Measurements from ENCODE around the gene SUN5.
"Not testable (repeated sequence)": the region's sequence is repeated elsewhere in the genome, so short reads cannot be mapped to it uniquely, and the experiment has no call there.

Gene SUN5

GRCh38 chr20:32963176-32963575 lies 41.1 kb downstream of the SUN5 start:
- TF ChIP-seq POLR2AphosphoS5 (IDR thresholded peaks at IDR 0.05; ENCODE audit: low read depth, low read length) (no peak), TAF1 (IDR thresholded peaks at IDR 0.05; ENCODE audit: borderline replicate concordance, low read depth, low read length) (no peak), POLR2A (IDR thresholded peaks at IDR 0.05; ENCODE audit: low read depth, low read length) (no peak)
- no peak for DNase-seq (ENCODE audit: insufficient read length)
- FAIRE-seq: no peak

GRCh38 chr20:32962646-32963045 lies 41.6 kb downstream of the SUN5 start:
- not testable (repeated sequence) for FAIRE-seq; DNase-seq (ENCODE audit: insufficient read length)

GRCh38 chr20:32962053-32962452 lies 42.2 kb downstream of the SUN5 start:
- DNase-seq (ENCODE audit: insufficient read length) (no peak), FAIRE-seq (no peak)
- TF ChIP-seq POLR2A (IDR thresholded peaks at IDR 0.05; ENCODE audit: low read depth, low read length) (no peak), POLR2AphosphoS5 (IDR thresholded peaks at IDR 0.05; ENCODE audit: low read depth, low read length) (no peak), TAF1 (IDR thresholded peaks at IDR 0.05; ENCODE audit: borderline replicate concordance, low read depth, low read length) (no peak)

- FAIRE-seq: no peak
- no peak for DNase-seq (ENCODE audit: insufficient read length)
- TF ChIP-seq POLR2AphosphoS5 (IDR thresholded peaks at IDR 0.05; ENCODE audit: low read depth, low read length) (no peak), TAF1 (IDR thresholded peaks at IDR 0.05; ENCODE audit: borderline replicate concordance, low read depth, low read length) (no peak), POLR2A (IDR thresholded peaks at IDR 0.05; ENCODE audit: low read depth, low read length) (no peak)
Observed at GRCh38 chr20:32960849-32961731, 43.1 kb downstream of the SUN5 start.

- FAIRE-seq: no peak
- TF ChIP-seq POLR2A (IDR thresholded peaks at IDR 0.05; ENCODE audit: low read depth, low read length) (no peak), POLR2AphosphoS5 (IDR thresholded peaks at IDR 0.05; ENCODE audit: low read depth, low read length) (no peak), TAF1 (IDR thresholded peaks at IDR 0.05; ENCODE audit: borderline replicate concordance, low read depth, low read length) (no peak)
- DNase-seq (ENCODE audit: insufficient read length): no peak
Observed at GRCh38 chr20:32960222-32960518, 44.1 kb downstream of the SUN5 start.

- TF ChIP-seq POLR2A (IDR thresholded peaks at IDR 0.05; ENCODE audit: low read depth, low read length) (no peak), TAF1 (IDR thresholded peaks at IDR 0.05; ENCODE audit: borderline replicate concordance, low read depth, low read length) (no peak), POLR2AphosphoS5 (IDR thresholded peaks at IDR 0.05; ENCODE audit: low read depth, low read length) (no peak)
- no peak for DNase-seq (ENCODE audit: insufficient read length)
- FAIRE-seq: no peak
Observed at GRCh38 chr20:32959351-32960221, 44.6 kb downstream of the SUN5 start.

GRCh38 chr20:32958574-32958973 lies 45.7 kb downstream of the SUN5 start:
- TF ChIP-seq POLR2A (IDR thresholded peaks at IDR 0.05; ENCODE audit: low read depth, low read length) (no peak), POLR2AphosphoS5 (IDR thresholded peaks at IDR 0.05; ENCODE audit: low read depth, low read length) (no peak), TAF1 (IDR thresholded peaks at IDR 0.05; ENCODE audit: borderline replicate concordance, low read depth, low read length) (no peak)
- FAIRE-seq (no peak), DNase-seq (ENCODE audit: insufficient read length) (no peak)

- TF ChIP-seq POLR2A (IDR thresholded peaks at IDR 0.05; ENCODE audit: low read depth, low read length): no peak
- no peak for TF ChIP-seq POLR2AphosphoS5 (IDR thresholded peaks at IDR 0.05; ENCODE audit: low read depth, low read length)
- no peak for TF ChIP-seq TAF1 (IDR thresholded peaks at IDR 0.05; ENCODE audit: borderline replicate concordance, low read depth, low read length)
- FAIRE-seq (no peak), DNase-seq (ENCODE audit: insufficient read length) (no peak)
Observed at GRCh38 chr20:32957459-32957858, 46.8 kb downstream of the SUN5 start.

GRCh38 chr20:32950539-32950938 lies 53.7 kb downstream of the SUN5 start:
- DNase-seq (ENCODE audit: insufficient read length); FAIRE-seq: not testable (repeated sequence)

- DNase-seq (ENCODE audit: insufficient read length): no peak
- TF ChIP-seq POLR2A (IDR thresholded peaks at IDR 0.05; ENCODE audit: low read depth, low read length) (no peak), POLR2AphosphoS5 (IDR thresholded peaks at IDR 0.05; ENCODE audit: low read depth, low read length) (no peak)
- FAIRE-seq: no peak
Observed at GRCh38 chr20:32946629-32947028, 57.6 kb downstream of the SUN5 start.

- DNase-seq (ENCODE audit: insufficient read length) (no peak), FAIRE-seq (peak; percentile 33)
- no peak for TF ChIP-seq POLR2A (IDR thresholded peaks at IDR 0.05; ENCODE audit: low read depth, low read length)
- TF ChIP-seq POLR2AphosphoS5 (IDR thresholded peaks at IDR 0.05; ENCODE audit: low read depth, low read length): no peak
- TF ChIP-seq TAF1 (IDR thresholded peaks at IDR 0.05; ENCODE audit: borderline replicate concordance, low read depth, low read length): no peak
Observed at GRCh38 chr20:32945710-32946221, 58.5 kb downstream of the SUN5 start.

GRCh38 chr20:32943490-32944052 lies 60.7 kb downstream of the SUN5 start:
- TF ChIP-seq POLR2AphosphoS5 (IDR thresholded peaks at IDR 0.05; ENCODE audit: low read depth, low read length) (no peak), POLR2A (IDR thresholded peaks at IDR 0.05; ENCODE audit: low read depth, low read length) (no peak), TAF1 (IDR thresholded peaks at IDR 0.05; ENCODE audit: borderline replicate concordance, low read depth, low read length) (no peak)
- DNase-seq (ENCODE audit: insufficient read length) (no peak), FAIRE-seq (no peak)

Data from GM12892 (cell line).